ENCODE data around the gene PHEX.

Gene PHEX

GRCh38 chrX:22159071-22159470, 126.9 kb downstream of the PHEX start:
- TF ChIP-seq REST (IDR thresholded peaks at IDR 0.05; ENCODE audit: insufficient replicate concordance, low read depth) (no peak), POLR2AphosphoS5 (IDR thresholded peaks at IDR 0.05; ENCODE audit: low read depth) (no peak), GABPA (IDR thresholded peaks at IDR 0.05; ENCODE audit: low read depth) (no peak), SPI1 (IDR thresholded peaks at IDR 0.05; ENCODE audit: borderline replicate concordance, low read depth) (no peak)
- no peaks in the 10 kb centered on the region for H3K27me3 ChIP-seq (ENCODE audit: insufficient read depth, poor library complexity, severe bottlenecking)
- H3K27ac ChIP-seq (replicated peaks): no peak overlapping the region
- DNase-seq (ENCODE audit: low read depth in 1 of 2, low spot score in 1 of 2): no peak
- no peak overlapping the region for H3K4me3 ChIP-seq (replicated peaks; ENCODE audit: insufficient read depth, low read length)

- Histone ChIP-seq H3K27ac (replicated peaks) (no peak overlapping the region), H3K4me3 (replicated peaks; ENCODE audit: insufficient read depth, low read length) (no peak overlapping the region), H3K27me3 (ENCODE audit: insufficient read depth, poor library complexity, severe bottlenecking) (no peaks in the 10 kb centered on the region)
- no peak for DNase-seq (ENCODE audit: low read depth in 1 of 2, low spot score in 1 of 2)
- no peak for TF ChIP-seq REST (IDR thresholded peaks at IDR 0.05; ENCODE audit: insufficient replicate concordance, low read depth)
- TF ChIP-seq POLR2AphosphoS5 (IDR thresholded peaks at IDR 0.05; ENCODE audit: low read depth): no peak
- no peak for TF ChIP-seq CTCF (IDR thresholded peaks at IDR 0.05; ENCODE audit: insufficient read depth, low read length)
- TF ChIP-seq GABPA (IDR thresholded peaks at IDR 0.05; ENCODE audit: low read depth): no peak
- TF ChIP-seq SPI1 (IDR thresholded peaks at IDR 0.05; ENCODE audit: borderline replicate concordance, low read depth): no peak
Observed at GRCh38 chrX:22163326-22163725, 131.2 kb downstream of the PHEX start.

GRCh38 chrX:22164770-22165388, 132.8 kb downstream of the PHEX start:
- no peaks in the 10 kb centered on the region for H3K27me3 ChIP-seq (ENCODE audit: insufficient read depth, poor library complexity, severe bottlenecking)
- DNase-seq (ENCODE audit: low read depth in 1 of 2, low spot score in 1 of 2): no peak
- H3K27ac ChIP-seq (replicated peaks): no peak overlapping the region
- TF ChIP-seq REST (IDR thresholded peaks at IDR 0.05; ENCODE audit: insufficient replicate concordance, low read depth): no peak
- TF ChIP-seq GABPA (IDR thresholded peaks at IDR 0.05; ENCODE audit: low read depth): no peak
- TF ChIP-seq CTCF (IDR thresholded peaks at IDR 0.05; ENCODE audit: insufficient read depth, low read length): no peak
- TF ChIP-seq SPI1 (IDR thresholded peaks at IDR 0.05; ENCODE audit: borderline replicate concordance, low read depth): no peak
- no peak for TF ChIP-seq POLR2AphosphoS5 (IDR thresholded peaks at IDR 0.05; ENCODE audit: low read depth)
- no peak overlapping the region for H3K4me3 ChIP-seq (replicated peaks; ENCODE audit: insufficient read depth, low read length)
